ENCODE data around the gene CDK14.

- TF ChIP-seq CTCF (IDR thresholded peaks at IDR 0.05) (no peak), POLR2A (IDR thresholded peaks at IDR 0.05) (no peak)
These were observed 561.6 kb downstream of the CDK14 start for GRCh38 chr7:91157579-91158320.

Measured in esophagus squamous epithelium (tissue), 4 donors.